HepG2 (cell line): ENCODE data around the gene SHE.

Source experiments
- CEBPB ChIP-seq: IDR thresholded peaks from 2 replicates; pipeline ENCODE4 v1.6.1; 2011; ENCODE audit warnings: low read depth, low read length, improper control_type of control experiment, borderline replicate concordance
- FOXK1 ChIP-seq: sonication (generic); formaldehyde crosslinking; IDR thresholded peaks from 2 replicates; pipeline ENCODE4 v1.4.0; 2020; ENCODE audit warnings: low read depth, missing genetic modification reagents, borderline replicate concordance
- NFKBIZ ChIP-seq: IDR thresholded peaks from 2 replicates; pipeline ENCODE4 v1.6.1; 2018; ENCODE audit warnings: missing genetic modification reagents, missing compliant biosample characterization
- NR1H2 ChIP-seq: sonication (generic); formaldehyde crosslinking; IDR thresholded peaks from 2 replicates; pipeline ENCODE4 v1.8.1; 2022; ENCODE audit warnings: low read depth, missing genetic modification reagents, borderline replicate concordance
- TAF1 ChIP-seq: sonication (generic); formaldehyde crosslinking; IDR thresholded peaks from 2 replicates; pipeline ENCODE4 v1.4.0; 2020; ENCODE audit warnings: missing genetic modification reagents
- ZBTB20 ChIP-seq: sonication (generic); formaldehyde crosslinking; IDR thresholded peaks from 2 replicates; pipeline ENCODE4 v1.8.1; 2023; ENCODE audit warnings: missing genetic modification reagents, low read depth, mild to moderate bottlenecking, borderline replicate concordance
- ZNF382 ChIP-seq: sonication (generic); formaldehyde crosslinking; IDR thresholded peaks from 2 replicates; pipeline ENCODE4 v1.5.0; 2020; ENCODE audit warnings: missing genetic modification reagents, mild to moderate bottlenecking, borderline replicate concordance
- TF ChIP-seq, protein P1 (sequence below): sonication (generic); formaldehyde crosslinking; IDR thresholded peaks from 2 replicates; pipeline ENCODE4 v1.5.0; 2020; ENCODE audit warnings: mild to moderate bottlenecking, missing genetic modification reagents, moderate library complexity
- TF ChIP-seq, protein P2 (sequence below): sonication (generic); formaldehyde crosslinking; IDR thresholded peaks from 2 replicates; pipeline ENCODE4 v1.8.0; 2022; ENCODE audit warnings: low read depth, missing genetic modification reagents

DNA sequence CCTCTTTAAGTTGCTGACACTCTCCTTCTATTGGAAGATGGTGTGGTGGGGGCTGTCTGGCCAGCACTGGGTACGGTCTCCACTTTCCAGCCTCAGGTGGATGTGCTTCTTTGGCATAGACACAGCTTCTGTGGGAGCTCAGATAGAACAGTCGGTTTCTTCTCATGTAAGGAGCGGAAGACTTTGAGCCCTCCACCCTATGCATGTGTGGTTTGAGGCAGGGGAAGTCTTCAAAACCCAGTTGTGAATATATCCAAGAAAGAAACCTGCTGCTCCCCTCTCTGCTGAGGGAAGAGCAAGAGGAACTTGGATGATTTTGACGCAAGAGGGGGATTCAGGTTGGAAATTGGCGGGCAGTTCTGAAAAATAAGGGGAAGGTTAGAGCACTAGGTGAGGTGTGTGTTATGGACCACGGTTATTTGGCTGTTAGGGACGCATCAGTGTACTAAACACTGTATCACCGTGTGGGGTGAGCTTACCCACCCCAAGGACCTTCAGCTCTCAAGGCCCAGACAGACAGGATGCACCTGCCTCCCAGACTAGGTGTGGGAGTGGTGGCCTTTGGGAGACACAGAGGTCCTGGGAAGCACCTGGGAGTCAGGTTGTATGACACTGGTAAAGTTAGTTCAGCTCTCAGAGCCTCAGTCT, 60.8 kb downstream of the SHE start:
- TF ChIP-seq, protein P1, sequence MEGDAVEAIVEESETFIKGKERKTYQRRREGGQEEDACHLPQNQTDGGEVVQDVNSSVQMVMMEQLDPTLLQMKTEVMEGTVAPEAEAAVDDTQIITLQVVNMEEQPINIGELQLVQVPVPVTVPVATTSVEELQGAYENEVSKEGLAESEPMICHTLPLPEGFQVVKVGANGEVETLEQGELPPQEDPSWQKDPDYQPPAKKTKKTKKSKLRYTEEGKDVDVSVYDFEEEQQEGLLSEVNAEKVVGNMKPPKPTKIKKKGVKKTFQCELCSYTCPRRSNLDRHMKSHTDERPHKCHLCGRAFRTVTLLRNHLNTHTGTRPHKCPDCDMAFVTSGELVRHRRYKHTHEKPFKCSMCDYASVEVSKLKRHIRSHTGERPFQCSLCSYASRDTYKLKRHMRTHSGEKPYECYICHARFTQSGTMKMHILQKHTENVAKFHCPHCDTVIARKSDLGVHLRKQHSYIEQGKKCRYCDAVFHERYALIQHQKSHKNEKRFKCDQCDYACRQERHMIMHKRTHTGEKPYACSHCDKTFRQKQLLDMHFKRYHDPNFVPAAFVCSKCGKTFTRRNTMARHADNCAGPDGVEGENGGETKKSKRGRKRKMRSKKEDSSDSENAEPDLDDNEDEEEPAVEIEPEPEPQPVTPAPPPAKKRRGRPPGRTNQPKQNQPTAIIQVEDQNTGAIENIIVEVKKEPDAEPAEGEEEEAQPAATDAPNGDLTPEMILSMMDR (CRISPR knock-in tag), result no peak
- TF ChIP-seq CEBPB, result no peak
- no peak for TF ChIP-seq ZBTB20
- no peak for TF ChIP-seq ZNF382
- TF ChIP-seq FOXK1 (CRISPR knock-in tag), result no peak
- TF ChIP-seq, protein P2, sequence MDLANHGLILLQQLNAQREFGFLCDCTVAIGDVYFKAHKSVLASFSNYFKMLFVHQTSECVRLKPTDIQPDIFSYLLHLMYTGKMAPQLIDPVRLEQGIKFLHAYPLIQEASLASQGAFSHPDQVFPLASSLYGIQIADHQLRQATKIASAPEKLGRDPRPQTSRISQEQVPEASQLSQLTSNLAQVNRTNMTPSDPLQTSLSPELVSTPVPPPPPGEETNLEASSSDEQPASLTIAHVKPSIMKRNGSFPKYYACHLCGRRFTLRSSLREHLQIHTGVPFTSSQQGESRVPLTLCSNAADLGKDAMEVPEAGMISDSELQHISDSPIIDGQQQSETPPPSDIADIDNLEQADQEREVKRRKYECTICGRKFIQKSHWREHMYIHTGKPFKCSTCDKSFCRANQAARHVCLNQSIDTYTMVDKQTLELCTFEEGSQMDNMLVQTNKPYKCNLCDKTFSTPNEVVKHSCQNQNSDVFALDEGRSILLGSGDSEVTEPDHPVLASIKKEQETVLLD (CRISPR knock-in tag), result no peak
- no peak for TF ChIP-seq NR1H2 (CRISPR knock-in tag)
- no peak for TF ChIP-seq TAF1 (CRISPR knock-in tag)
- TF ChIP-seq NFKBIZ (CRISPR knock-in tag), result no peak
